Heart right ventricle (tissue), 16 donors: ENCODE data around the gene CD86. TPM values are rescaled to one million over a fixed set of nuclear protein-coding genes. Genes with fewer than 3 reads are reported as not detected.

Experiments
- ATAC-seq, 8 donors: fragments of 200-7000 bp; cut with Tn5 transposase; one replicate each; pipeline ENCODE4 v1.9.1; 2020; ENCODE audit warnings: mild to moderate bottlenecking in 8 of 8, moderate library complexity in 8 of 8, moderate number of reproducible peaks in 1 of 8
- DNase-seq, 2 donors: peaks; one replicate each; pipeline ENCODE4 v3.0.0-alpha.2; 2020
- H3K27ac ChIP-seq, 10 donors: fragments of 200-600 bp; sonication (generic) in 2 of 10; one replicate each; pipeline versions ENCODE4 v1.5.0 to v1.8.0; 2020 to 2022; ENCODE audit warnings: mild to moderate bottlenecking in 3 of 10
- H3K27me3 ChIP-seq, 7 donors: fragments of 200-600 bp; one replicate each; pipeline ENCODE4 v1.8.0; 2021 to 2022; ENCODE audit warnings: mild to moderate bottlenecking in 2 of 7
- H3K36me3 ChIP-seq, 9 donors: fragments of 200-600 bp; sonication (generic) in 1 of 9; one replicate each; pipeline versions ENCODE4 v1.5.0 to v1.8.0; 2020 to 2022; ENCODE audit warnings: mild to moderate bottlenecking in 2 of 9
- H3K4me1 ChIP-seq, 9 donors: fragments of 200-600 bp; sonication (generic) in 1 of 9; one replicate each; pipeline versions ENCODE4 v1.5.0 to v1.8.0; 2020 to 2022; ENCODE audit warnings: mild to moderate bottlenecking in 4 of 9
- H3K4me3 ChIP-seq, 10 donors: fragments of 200-600 bp; sonication (generic) in 2 of 10; one replicate each; pipeline versions ENCODE4 v1.5.0 to v1.8.0; 2020 to 2022; ENCODE audit warnings: mild to moderate bottlenecking in 7 of 10, moderate library complexity in 2 of 10
- H3K9me3 ChIP-seq, 11 donors: fragments of 200-600 bp in 10 of 11; sonication (generic) in 2 of 11; one replicate each; pipeline versions ENCODE4 v1.5.0 to v1.8.0; 2013 to 2022; ENCODE audit warnings: mild to moderate bottlenecking in 2 of 11, control low read depth in 1 of 11, moderate library complexity in 1 of 11
- WGBS, 2 donors: extraction: QIAGEN DNeasy Blood & Tissue Kit; methylation state at CpG; one replicate each; pipeline ENCODE4 v1.1.7; 2013; ENCODE audit warnings: inconsistent platforms in 1 of 2; 5-methylcytosine and 5-hydroxymethylcytosine counted together
- intact Hi-C, 10 donors: fragments of 100-400 bp; cut with DNase I; formaldehyde crosslinking; loops; one replicate each; pipeline versions ENCODE4 v1.11.1 to v1.14.2; 2022
- polyA plus RNA-seq, 2 donors: library from polyadenylated mRNA; stranded (reverse); fragments of 200-250 nt; gene quantifications; one replicate each; pipeline ENCODE4 v1.2.3, GENCODE V29; 2013
- total RNA-seq, 10 donors: library from RNA; stranded (reverse); fragmentation: NEBNext Ultra II Directional in 3 of 10; extraction: Animal tissue kit (Norgen Biotek cat#: 25700) in 3 of 10; gene quantifications; one replicate each; pipeline versions ENCODE4 v1.2.1 to v1.2.4, GENCODE V29; 2021 to 2023
- TF ChIP-seq, protein P1 (sequence below), 9 donors: fragments of 200-600 bp; sonication (generic) in 2 of 9; IDR thresholded peaks; one replicate each; pipeline versions ENCODE4 v1.5.0 to v1.8.0; 2021 to 2022; ENCODE audit warnings: antibody characterized with exemption in 9 of 9, mild to moderate bottlenecking in 5 of 9, moderate library complexity in 1 of 9
- donor health status: Arrhythmogenic right ventricular cardiomyopathy.
- donor health status: ischemic (EF 13 %, LVEDD 7.1; RV severe dilation, severe dysfunction).
- donor health status: healthy with polysubstance abuse.
- donor health status: DM: no; HTN: yes; CAD: no.
- donor health status: DM: no; HTN: no; CAD: no.
- donor health status: ischemic (EF 25% LVEDD 6.9; RV normal size, moderate dysfunction).
- donor health status: ischemic (EF 25% LVEDD 5.7; RV mildly dilated, moderate dysfunction).
- donor health status: healthy.
- donor health status: DM: yes; HTN: yes; CAD: no.
- donor health status: Ischemic cardiomyopathy.
- donor health status: ischemic (EF 35%, LVEDD 5.7; RV mildly dilated, moderate dysfunction).
- donor health status: nonischemic (EF 11% LVEDD 7.7; RV severe dilation, severe dysfunction).
- donor health status: DM: yes; HTN: yes; CAD: no.
- donor health status: PGD.
- donor health status: ischemic (EF 29% LVEDD 5.4; RV normal size, mild dysfunction).
- donor health status: nonischemic (EF 23%, LVEDD 6.1; RV moderate dilation, normal function).

The CD86 gene
- total and polyA plus RNA-seq, 12 donors: 0.64 to 14.7 (median 1.4) TPM

DNA sequence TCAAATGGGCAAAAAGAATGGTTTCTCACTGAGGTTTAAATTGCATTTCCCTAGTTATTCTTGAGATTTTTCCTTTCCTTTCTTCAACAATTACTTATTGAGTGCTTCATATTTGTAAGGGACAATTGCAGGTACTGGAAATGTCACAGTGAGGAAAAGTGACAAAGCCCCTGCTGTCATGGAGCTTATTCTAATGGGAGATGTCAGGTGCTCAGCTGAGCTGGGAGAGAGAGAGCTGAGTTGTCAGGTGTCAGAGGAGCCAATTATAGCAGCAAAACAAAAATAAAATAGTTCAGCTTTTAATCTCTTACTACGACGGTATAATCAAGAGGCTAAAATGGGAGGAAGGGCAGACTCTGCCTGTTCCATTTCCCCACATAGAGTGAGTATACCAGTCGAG, 42.0 kb downstream of the CD86 start:
- 20 to 32% methylated on average over 3 of the region's 3 CpGs for WGBS, 2 donors
- Histone ChIP-seq H3K36me3 (peaks cover 0 to 9% (median 0%) of the 10 kb centered on the region in 9 donors), H3K4me3 (no peak overlapping the region), H3K4me1 (peaks cover 0 to 8% (median 0%) of the 10 kb centered on the region in 9 donors), H3K27me3 (peaks cover 0 to 12% (median 0%) of the 10 kb centered on the region in 7 donors), H3K9me3 (no peaks in the 10 kb centered on the region), H3K27ac (no peak overlapping the region)
- no peak for ATAC-seq
- TF ChIP-seq, protein P1, sequence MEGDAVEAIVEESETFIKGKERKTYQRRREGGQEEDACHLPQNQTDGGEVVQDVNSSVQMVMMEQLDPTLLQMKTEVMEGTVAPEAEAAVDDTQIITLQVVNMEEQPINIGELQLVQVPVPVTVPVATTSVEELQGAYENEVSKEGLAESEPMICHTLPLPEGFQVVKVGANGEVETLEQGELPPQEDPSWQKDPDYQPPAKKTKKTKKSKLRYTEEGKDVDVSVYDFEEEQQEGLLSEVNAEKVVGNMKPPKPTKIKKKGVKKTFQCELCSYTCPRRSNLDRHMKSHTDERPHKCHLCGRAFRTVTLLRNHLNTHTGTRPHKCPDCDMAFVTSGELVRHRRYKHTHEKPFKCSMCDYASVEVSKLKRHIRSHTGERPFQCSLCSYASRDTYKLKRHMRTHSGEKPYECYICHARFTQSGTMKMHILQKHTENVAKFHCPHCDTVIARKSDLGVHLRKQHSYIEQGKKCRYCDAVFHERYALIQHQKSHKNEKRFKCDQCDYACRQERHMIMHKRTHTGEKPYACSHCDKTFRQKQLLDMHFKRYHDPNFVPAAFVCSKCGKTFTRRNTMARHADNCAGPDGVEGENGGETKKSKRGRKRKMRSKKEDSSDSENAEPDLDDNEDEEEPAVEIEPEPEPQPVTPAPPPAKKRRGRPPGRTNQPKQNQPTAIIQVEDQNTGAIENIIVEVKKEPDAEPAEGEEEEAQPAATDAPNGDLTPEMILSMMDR (IDR thresholded peaks at IDR 0.05): no peak
- intact Hi-C loops: loop anchor here in 1 of 10 donors (10.0 kb wide), 1 partner anchor 1068 kb away; no protein-coding TSS in a partner anchor
- DNase-seq: no peak

DNA sequence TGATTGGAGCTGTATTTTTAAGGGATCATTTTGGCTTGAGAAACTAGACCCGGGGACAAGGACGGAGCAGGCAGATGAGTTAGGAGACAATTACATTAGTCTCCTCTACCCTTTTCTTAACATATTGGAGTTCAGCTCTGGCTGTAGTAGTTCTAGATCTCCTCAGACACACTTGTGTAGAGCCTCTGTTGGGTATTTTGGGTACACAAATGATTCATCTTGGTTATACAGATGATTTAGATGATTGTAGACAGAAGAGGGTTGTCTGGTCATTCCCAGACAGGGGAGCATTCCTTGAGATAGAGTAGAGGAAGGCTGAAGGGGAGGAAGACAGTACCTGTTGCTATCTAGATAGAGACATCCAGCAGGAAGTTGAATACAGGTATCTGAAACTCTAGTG, 43.4 kb downstream of the CD86 start:
- WGBS, 2 donors: 87 to 98% methylated on average over 2 of the region's 2 CpGs
- intact Hi-C loops: loop anchor here in 1 of 10 donors (10.0 kb wide), 1 partner anchor 1066 kb away; no protein-coding TSS in a partner anchor
- DNase-seq: no peak

DNA sequence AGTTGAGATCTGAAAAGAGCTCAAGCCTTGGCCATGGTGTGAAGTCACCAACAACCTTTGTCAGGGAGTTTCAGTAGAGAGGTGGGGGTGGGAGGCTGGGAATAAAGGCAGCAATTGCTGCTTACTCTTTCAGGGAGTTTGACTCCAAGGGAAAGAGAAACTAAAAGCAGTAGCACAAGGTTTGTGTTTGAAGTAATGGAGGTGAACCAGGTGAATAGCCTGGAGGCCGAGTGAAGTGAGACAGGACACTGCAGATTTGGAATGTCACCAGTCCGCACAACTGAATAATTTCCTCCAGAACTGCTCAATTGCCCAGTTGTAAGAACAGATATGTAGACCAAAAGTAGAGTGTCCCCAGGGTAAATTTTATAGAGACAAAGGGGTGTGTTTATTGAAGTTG, 44.1 kb downstream of the CD86 start:
- Histone ChIP-seq H3K27me3 (peaks cover 0 to 12% (median 0%) of the 10 kb centered on the region in 7 donors), H3K27ac (no peak overlapping the region), H3K4me3 (no peak overlapping the region), H3K9me3 (no peaks in the 10 kb centered on the region), H3K4me1 (peaks cover 0 to 3% (median 0%) of the 10 kb centered on the region in 9 donors), H3K36me3 (peaks cover 0 to under 1% (median 0%) of the 10 kb centered on the region in 9 donors)
- ATAC-seq (no peak), DNase-seq (no peak)
- intact Hi-C loops: loop anchor here in 1 of 10 donors (10.0 kb wide), 1 partner anchor 1066 kb away; no protein-coding TSS in a partner anchor
- 87% methylated on average over 2 of the region's 2 CpGs for WGBS, 2 donors
- TF ChIP-seq, protein P1 (IDR thresholded peaks at IDR 0.05): no peak

More for the DNA sequence above, 43.4 kb downstream of the CD86 start:
- peaks cover 0 to 3% (median 0%) of the 10 kb centered on the region in 9 donors for H3K4me1 ChIP-seq
- H3K4me3 ChIP-seq: no peak overlapping the region
- H3K27ac ChIP-seq: no peak overlapping the region
- peaks cover 0 to 7% (median 0%) of the 10 kb centered on the region in 9 donors for H3K36me3 ChIP-seq
- ATAC-seq: no peak
- H3K9me3 ChIP-seq: no peaks in the 10 kb centered on the region
- H3K27me3 ChIP-seq: peaks cover 0 to 12% (median 0%) of the 10 kb centered on the region in 7 donors
- TF ChIP-seq, protein P1 (IDR thresholded peaks at IDR 0.05): no peak

DNA sequence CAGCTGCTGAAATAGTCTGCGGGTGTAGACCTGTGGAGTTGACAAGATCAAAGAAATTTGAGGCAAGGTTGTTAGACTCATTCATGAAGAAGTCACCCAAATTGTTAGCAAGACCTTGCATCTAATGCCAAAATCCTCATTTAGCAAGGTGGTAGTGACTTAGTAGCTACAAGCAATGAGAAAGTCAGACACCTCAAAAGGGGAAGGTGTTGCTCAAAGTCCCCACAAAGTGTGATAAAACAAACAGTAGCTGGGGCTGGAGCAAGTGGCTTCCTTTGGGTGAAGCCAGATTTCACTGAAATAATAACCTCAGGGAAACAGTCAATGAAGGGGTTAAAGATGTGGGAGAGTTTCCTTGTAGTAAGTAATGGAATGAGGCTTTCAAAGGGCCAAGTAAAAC, 44.9 kb downstream of the CD86 start:
- no peak for DNase-seq
- H3K36me3 ChIP-seq: no peaks in the 10 kb centered on the region
- no peak overlapping the region for H3K4me3 ChIP-seq
- intact Hi-C loops: loop anchor here in 3 of 10 donors (5.0 to 10.0 kb wide), 3 partner anchors 155 to 162 kb away; no protein-coding TSS in a partner anchor
- no peak overlapping the region for H3K27ac ChIP-seq
- no peaks in the 10 kb centered on the region for H3K9me3 ChIP-seq
- peaks cover 0 to 12% (median 0%) of the 10 kb centered on the region in 7 donors for H3K27me3 ChIP-seq
- WGBS, 2 donors: 69 to 79% methylated on average over 1 of the region's 1 CpG
- TF ChIP-seq, protein P1 (IDR thresholded peaks at IDR 0.05): no peak
- ATAC-seq: no peak
- H3K4me1 ChIP-seq: peaks cover 0 to 3% (median 0%) of the 10 kb centered on the region in 9 donors
